SU-DHL-6 (cell line): ENCODE data around the gene LAMA2.

Experiments used
- H2AFZ ChIP-seq: fragments of 200-600 bp; sonication (generic); 2 replicates; pipeline ENCODE4 v1.6.1; 2014; ENCODE audit warnings: low read depth, mild to moderate bottlenecking, moderate library complexity, mixed read lengths, antibody characterized with exemption, low read length; ENCODE audit not compliant: severe bottlenecking
- H3F3A ChIP-seq: fragments of 200-600 bp; shearing (Covaris generic); 2 replicates; pipeline ENCODE4 v1.6.0; 2016; ENCODE audit warnings: antibody characterized with exemption, mild to moderate bottlenecking; ENCODE audit not compliant: insufficient read depth
- H3K27ac ChIP-seq: fragments of 200-600 bp; sonication (generic); 2 replicates; pipeline ENCODE4 v1.5.1; 2016; ENCODE audit warnings: low read depth, mild to moderate bottlenecking, low read length, moderate library complexity, mixed read lengths
- H3K27me3 ChIP-seq: fragments of 200-600 bp; sonication (generic), shearing (Covaris generic); 2 replicates; pipeline ENCODE4 v1.6.0; 2014; ENCODE audit warnings: mild to moderate bottlenecking, low read length
- H3K36me3 ChIP-seq: fragments of 200-600 bp; sonication (generic); 2 replicates; pipeline ENCODE4 v1.6.1; 2014; ENCODE audit warnings: mild to moderate bottlenecking, low read length, mixed read lengths
- H3K4me2 ChIP-seq: fragments of 300-600, 200-600 bp; shearing (Covaris generic), sonication (generic); 2 replicates; pipeline ENCODE4 v1.6.0; 2014; ENCODE audit warnings: low read length, low read depth, mild to moderate bottlenecking; ENCODE audit not compliant: poor library complexity, severe bottlenecking
- H3K4me3 ChIP-seq: fragments of 200-600 bp; sonication (generic); 2 replicates; pipeline ENCODE4 v1.5.1; 2014; ENCODE audit warnings: antibody characterized with exemption, low read length, mild to moderate bottlenecking, mixed read lengths; ENCODE audit not compliant: insufficient read depth, poor library complexity, severe bottlenecking
- H3K79me2 ChIP-seq: fragments of 200-600 bp; sonication (generic); 2 replicates; pipeline ENCODE4 v1.6.1; 2014; ENCODE audit warnings: mild to moderate bottlenecking, low read length, moderate library complexity; ENCODE audit not compliant: insufficient read depth
- H3K9ac ChIP-seq: fragments of 200-600 bp; sonication (generic); 2 replicates; pipeline ENCODE4 v1.7.0; 2014; ENCODE audit warnings: mild to moderate bottlenecking, low read length
- H3K9me2 ChIP-seq: fragments of 200-600 bp; sonication (generic); replicated peaks from 2 replicates; pipeline ENCODE4 v1.6.1; 2014; ENCODE audit warnings: low read length; ENCODE audit not compliant: insufficient read depth
- H3K9me3 ChIP-seq: fragments of 200-600 bp; sonication (generic); 2 replicates; pipeline ENCODE4 v1.6.1; 2014; ENCODE audit warnings: low read length, mixed read lengths; ENCODE audit not compliant: insufficient read depth
- H4K20me1 ChIP-seq: fragments of 200-600 bp; sonication (generic); 2 replicates; pipeline ENCODE4 v1.6.1; 2014; ENCODE audit warnings: low read depth, mild to moderate bottlenecking, antibody characterized with exemption, low read length, moderate library complexity, mixed read lengths
- EZH2phosphoT487 ChIP-seq: fragments of 200-600 bp; sonication (generic), shearing (Covaris generic); conservative IDR thresholded peaks from 2 replicates; pipeline ENCODE4 v1.6.1; 2018; ENCODE audit warnings: mild to moderate bottlenecking, antibody characterized with exemption, low read length, moderate library complexity, mixed read lengths
- TF ChIP-seq, protein P1 (sequence below): fragments of 200-600 bp; sonication (generic); IDR thresholded peaks from one replicate; pipeline ENCODE4 v1.5.1; 2017; ENCODE audit warnings: antibody characterized with exemption, mild to moderate bottlenecking, low read length, moderate library complexity; ENCODE audit not compliant: insufficient read depth, poor library complexity, severe bottlenecking

LAMA2 gene

DNA sequence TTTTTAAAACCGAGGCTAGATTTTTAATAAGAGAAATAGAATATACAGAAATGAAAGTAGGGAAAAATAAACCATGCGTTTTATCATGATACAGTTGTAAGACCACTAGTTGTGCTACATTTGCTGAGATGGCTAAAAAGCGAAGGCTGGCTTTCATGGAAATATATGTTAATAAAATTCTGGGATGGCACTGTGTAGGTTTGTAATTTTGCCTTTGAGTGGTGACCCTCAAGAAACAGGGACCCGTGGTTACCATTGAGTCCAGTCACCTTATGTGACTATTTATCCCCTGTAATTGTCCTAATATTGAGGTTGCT lies 593.3 kb downstream of the LAMA2 start:
- no peak overlapping the region for H3K9ac ChIP-seq
- H2AFZ ChIP-seq: no peak overlapping the region
- no peak overlapping the region for H3K4me3 ChIP-seq
- no peak overlapping the region for H3K27ac ChIP-seq
- H3K79me2 ChIP-seq: no peaks in the 10 kb centered on the region
- no peaks in the 10 kb centered on the region for H3K36me3 ChIP-seq
- H3K9me3 ChIP-seq: no peaks in the 10 kb centered on the region
- no peak for TF ChIP-seq EZH2phosphoT487
- TF ChIP-seq, protein P1, sequence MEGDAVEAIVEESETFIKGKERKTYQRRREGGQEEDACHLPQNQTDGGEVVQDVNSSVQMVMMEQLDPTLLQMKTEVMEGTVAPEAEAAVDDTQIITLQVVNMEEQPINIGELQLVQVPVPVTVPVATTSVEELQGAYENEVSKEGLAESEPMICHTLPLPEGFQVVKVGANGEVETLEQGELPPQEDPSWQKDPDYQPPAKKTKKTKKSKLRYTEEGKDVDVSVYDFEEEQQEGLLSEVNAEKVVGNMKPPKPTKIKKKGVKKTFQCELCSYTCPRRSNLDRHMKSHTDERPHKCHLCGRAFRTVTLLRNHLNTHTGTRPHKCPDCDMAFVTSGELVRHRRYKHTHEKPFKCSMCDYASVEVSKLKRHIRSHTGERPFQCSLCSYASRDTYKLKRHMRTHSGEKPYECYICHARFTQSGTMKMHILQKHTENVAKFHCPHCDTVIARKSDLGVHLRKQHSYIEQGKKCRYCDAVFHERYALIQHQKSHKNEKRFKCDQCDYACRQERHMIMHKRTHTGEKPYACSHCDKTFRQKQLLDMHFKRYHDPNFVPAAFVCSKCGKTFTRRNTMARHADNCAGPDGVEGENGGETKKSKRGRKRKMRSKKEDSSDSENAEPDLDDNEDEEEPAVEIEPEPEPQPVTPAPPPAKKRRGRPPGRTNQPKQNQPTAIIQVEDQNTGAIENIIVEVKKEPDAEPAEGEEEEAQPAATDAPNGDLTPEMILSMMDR: no peak
- no peak overlapping the region for H3K4me2 ChIP-seq
- no peaks in the 10 kb centered on the region for H3K9me2 ChIP-seq
- H3F3A ChIP-seq: no peaks in the 10 kb centered on the region
- H3K27me3 ChIP-seq: no peaks in the 10 kb centered on the region; the same call in 1 of the 2 replicates
- no peaks in the 10 kb centered on the region for H4K20me1 ChIP-seq

DNA sequence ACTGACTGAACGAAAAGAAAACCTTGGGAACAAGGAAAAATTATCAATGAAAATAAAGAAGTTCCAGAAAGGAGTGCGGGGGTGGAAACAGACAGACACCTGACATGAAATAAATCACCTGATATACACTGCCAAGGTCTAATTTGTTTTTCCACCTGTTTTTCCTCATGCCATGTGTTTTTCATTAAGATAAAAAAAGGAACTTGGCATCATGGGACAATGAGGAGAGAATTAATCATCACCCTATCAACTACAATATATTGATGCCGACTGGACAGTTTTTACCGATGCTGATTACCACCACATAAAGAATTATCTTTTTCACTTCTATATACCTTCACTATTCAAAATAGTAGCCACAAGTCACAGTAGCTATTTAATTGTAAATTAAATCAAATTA lies 593.9 kb downstream of the LAMA2 start:
- Histone ChIP-seq H3K9me2 (no peaks in the 10 kb centered on the region), H3K79me2 (no peaks in the 10 kb centered on the region), H4K20me1 (no peaks in the 10 kb centered on the region), H3K4me2 (no peak overlapping the region), H3K9ac (no peak overlapping the region), H3K27me3 (no peaks in the 10 kb centered on the region), H3F3A (no peaks in the 10 kb centered on the region), H3K9me3 (no peaks in the 10 kb centered on the region), H3K36me3 (no peaks in the 10 kb centered on the region), H3K4me3 (no peak overlapping the region), H3K27ac (no peak overlapping the region), H2AFZ (no peak overlapping the region)
- TF ChIP-seq, protein P1: no peak
- no peak for TF ChIP-seq EZH2phosphoT487

DNA sequence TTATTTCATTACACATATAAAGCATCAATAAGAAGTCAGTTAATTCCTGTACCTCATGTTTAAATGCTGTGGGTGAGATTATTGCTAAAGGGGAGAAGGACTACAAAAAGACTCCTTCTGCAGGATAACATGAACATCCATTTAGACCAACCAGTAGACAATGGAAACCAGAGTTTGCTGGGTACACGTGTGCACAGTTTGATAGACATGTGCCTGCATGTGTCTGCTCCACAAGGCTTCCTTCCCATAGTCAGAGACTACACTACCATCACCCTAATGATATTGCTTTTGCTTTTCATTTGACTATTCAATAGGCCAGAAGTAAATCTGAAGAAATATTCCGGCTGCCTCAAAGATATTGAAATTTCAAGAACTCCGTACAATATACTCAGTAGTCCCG lies 595.4 kb downstream of the LAMA2 start:
- no peak overlapping the region for H2AFZ ChIP-seq
- no peaks in the 10 kb centered on the region for H3K9me2 ChIP-seq
- H3K9me3 ChIP-seq: no peaks in the 10 kb centered on the region
- H3F3A ChIP-seq: no peaks in the 10 kb centered on the region
- H3K27me3 ChIP-seq: no peaks in the 10 kb centered on the region
- no peak overlapping the region for H3K4me2 ChIP-seq
- H3K79me2 ChIP-seq: no peaks in the 10 kb centered on the region
- no peaks in the 10 kb centered on the region for H3K36me3 ChIP-seq
- no peak overlapping the region for H3K9ac ChIP-seq
- H3K27ac ChIP-seq: no peak overlapping the region
- H3K4me3 ChIP-seq: no peak overlapping the region
- H4K20me1 ChIP-seq: no peaks in the 10 kb centered on the region
- TF ChIP-seq EZH2phosphoT487: no peak

DNA sequence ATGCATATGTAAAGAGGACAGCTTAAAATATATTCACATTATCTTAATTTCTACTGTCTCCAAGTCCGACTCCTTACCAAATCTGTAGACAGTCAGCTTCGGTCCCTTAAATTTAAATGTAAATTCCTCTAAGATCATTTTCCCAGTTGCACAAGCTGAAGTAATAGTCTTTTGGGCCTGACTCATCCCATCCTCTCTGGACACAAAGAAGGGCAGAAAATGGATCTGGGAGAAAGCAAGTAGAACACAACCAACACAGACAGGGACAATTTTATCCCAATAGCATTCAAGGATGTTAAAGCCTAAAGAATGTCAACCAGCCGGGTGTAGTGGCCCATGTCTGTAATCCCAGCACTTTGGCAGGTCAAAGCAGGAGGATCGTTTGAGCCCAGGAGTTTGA lies 598.8 kb downstream of the LAMA2 start:
- Histone ChIP-seq H3K4me3 (no peak overlapping the region), H3K27me3 (no peaks in the 10 kb centered on the region), H3F3A (no peaks in the 10 kb centered on the region), H3K9ac (no peak overlapping the region), H3K79me2 (no peaks in the 10 kb centered on the region), H4K20me1 (no peaks in the 10 kb centered on the region), H2AFZ (no peak overlapping the region), H3K9me3 (no peaks in the 10 kb centered on the region), H3K4me2 (no peak overlapping the region), H3K36me3 (no peaks in the 10 kb centered on the region), H3K9me2 (no peaks in the 10 kb centered on the region), H3K27ac (no peak overlapping the region)
- no peak for TF ChIP-seq EZH2phosphoT487
- TF ChIP-seq, protein P1: no peak
